ENCODE results near the gene RAET1G.

DNA sequence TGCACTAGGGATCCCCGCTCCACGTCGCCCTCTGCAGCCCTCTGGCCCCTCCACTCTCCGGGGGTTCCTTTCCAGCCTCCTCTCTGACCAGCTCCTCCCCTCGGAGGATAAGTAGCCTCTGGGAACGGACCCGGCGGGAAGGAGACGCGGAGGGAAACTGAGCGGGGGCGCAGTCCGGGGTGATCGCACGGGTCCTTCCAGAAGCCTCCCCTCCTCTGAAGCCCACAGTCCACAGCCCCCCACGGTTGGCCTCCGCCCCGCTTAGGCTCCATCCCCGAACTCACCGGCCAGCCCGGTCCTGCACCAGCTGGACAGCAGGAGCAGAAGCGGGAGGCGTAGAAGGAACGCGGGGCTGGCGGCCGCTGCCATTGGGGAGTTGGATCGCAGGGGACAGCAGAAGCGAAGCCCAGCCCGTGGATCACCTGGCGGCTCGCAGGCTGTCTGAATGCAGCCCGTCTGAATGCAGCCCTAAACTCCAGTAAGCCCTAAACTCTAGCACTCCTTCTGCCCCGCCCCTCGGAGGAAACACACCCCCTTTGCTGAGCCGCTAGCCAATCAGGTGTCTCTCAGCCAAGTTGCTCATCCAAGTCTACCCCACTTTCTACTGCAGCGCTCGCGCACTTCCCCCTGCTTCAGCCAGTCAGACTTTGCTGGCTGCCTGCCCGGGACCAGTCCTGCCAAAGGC lies at the start of gene RAET1G:
- TF ChIP-seq, protein P1, sequence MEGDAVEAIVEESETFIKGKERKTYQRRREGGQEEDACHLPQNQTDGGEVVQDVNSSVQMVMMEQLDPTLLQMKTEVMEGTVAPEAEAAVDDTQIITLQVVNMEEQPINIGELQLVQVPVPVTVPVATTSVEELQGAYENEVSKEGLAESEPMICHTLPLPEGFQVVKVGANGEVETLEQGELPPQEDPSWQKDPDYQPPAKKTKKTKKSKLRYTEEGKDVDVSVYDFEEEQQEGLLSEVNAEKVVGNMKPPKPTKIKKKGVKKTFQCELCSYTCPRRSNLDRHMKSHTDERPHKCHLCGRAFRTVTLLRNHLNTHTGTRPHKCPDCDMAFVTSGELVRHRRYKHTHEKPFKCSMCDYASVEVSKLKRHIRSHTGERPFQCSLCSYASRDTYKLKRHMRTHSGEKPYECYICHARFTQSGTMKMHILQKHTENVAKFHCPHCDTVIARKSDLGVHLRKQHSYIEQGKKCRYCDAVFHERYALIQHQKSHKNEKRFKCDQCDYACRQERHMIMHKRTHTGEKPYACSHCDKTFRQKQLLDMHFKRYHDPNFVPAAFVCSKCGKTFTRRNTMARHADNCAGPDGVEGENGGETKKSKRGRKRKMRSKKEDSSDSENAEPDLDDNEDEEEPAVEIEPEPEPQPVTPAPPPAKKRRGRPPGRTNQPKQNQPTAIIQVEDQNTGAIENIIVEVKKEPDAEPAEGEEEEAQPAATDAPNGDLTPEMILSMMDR (IDR thresholded peaks at IDR 0.05): no peak
- peak in 1 of 2 donors; percentile 74 for TF ChIP-seq POLR2A (IDR thresholded peaks at IDR 0.05)
